ENCODE measurements around the gene CD36. TPM values are rescaled to one million over a fixed set of nuclear protein-coding genes. Genes with fewer than 3 reads are reported as not detected.

CD36 gene
- total and polyA plus RNA-seq, 10 of the 15 experiments (the other 5 are each of a cell fraction or from before 2014, with no cell fraction given): 0.20 to 283 (median 172) TPM

- SMC1A ChIA-PET (ENCODE audit: uncharacterized antibody, unreplicated experiment): no interaction called here
- 38% methylated on average over 4 of the region's 4 CpGs for WGBS (ENCODE audit: insufficient coverage, insufficient replicate concordance, low lambda C conversion rate, missing lambda C conversion rate)
- no peak for TF ChIP-seq PAX5 (IDR thresholded peaks at IDR 0.05; ENCODE audit: borderline replicate concordance, low read depth, low read length)
- no peak for TF ChIP-seq E2F8 (IDR thresholded peaks at IDR 0.05; ENCODE audit: low read depth, partially characterized antibody)
- TF ChIP-seq TARDBP (IDR thresholded peaks at IDR 0.05; ENCODE audit: borderline replicate concordance): no peak
- no peak for TF ChIP-seq DPF2 (IDR thresholded peaks at IDR 0.05)
Observed at GRCh38 chr7:80656029-80656428, 17.6 kb downstream of the CD36 start.

More at GRCh38 chr7:80656029-80656428, 17.6 kb downstream of the CD36 start:
- Histone ChIP-seq H3K4me3 (no peak overlapping the region), H4K20me1 (ENCODE audit: control insufficient read depth, insufficient read depth) (no peaks in the 10 kb centered on the region), H3K9ac (ENCODE audit: control insufficient read depth, insufficient read depth, low read length) (no peak overlapping the region), H3K4me2 (ENCODE audit: control insufficient read depth, insufficient read depth) (no peak overlapping the region), H3K27ac (ENCODE audit: control insufficient read depth, insufficient read depth) (no peak overlapping the region), H2AFZ (ENCODE audit: control insufficient read depth, low read depth, low read length) (no peak overlapping the region), H3K79me2 (ENCODE audit: control insufficient read depth, insufficient read depth, low read length) (no peaks in the 10 kb centered on the region), H3K36me3 (ENCODE audit: control insufficient read depth in 2 of 2, insufficient read depth in 2 of 2, low read length in 1 of 2) (no peaks in the 10 kb centered on the region), H3K9me3 (replicated peaks; ENCODE audit: control insufficient read depth, insufficient read depth, low read length) (no peaks in the 10 kb centered on the region), H3K4me1 (ENCODE audit: control insufficient read depth, insufficient read depth, low read length) (no peaks in the 10 kb centered on the region), H3K27me3 (replicated peaks in 1 of 2; ENCODE audit: control insufficient read depth in 2 of 2, insufficient read depth in 2 of 2, low read length in 1 of 2) (no peaks in the 10 kb centered on the region)
- RAD21 ChIA-PET (ENCODE audit: unreplicated experiment): no interaction called here
- BruUV-seq (replicated peaks): no TSS peak
- in situ Hi-C loops (cut with MboI) (loop anchor here (10.0 to 25.0 kb wide), 2 partner anchors 231 to 594 kb away; no protein-coding TSS in a partner anchor), intact Hi-C loops (cut with micrococcal nuclease; ENCODE audit: unreplicated experiment) (loop anchor here (5.0 to 10.0 kb wide), 2 partner anchors 184 to 591 kb away; no protein-coding TSS in a partner anchor)
- DNase-seq (ENCODE audit: low read depth, low spot score): no peak
- CTCF ChIA-PET: no interaction called here
- no peak for FAIRE-seq
- ATAC-seq: no peak
- POLR2A ChIA-PET: no interaction called here
